Upper lobe of left lung (tissue), 4 donors: Measurements from ENCODE around the gene PRPF8.

Source experiments
- EP300 ChIP-seq, 4 donors: sonication (generic); formaldehyde crosslinking; IDR thresholded peaks; one replicate each; pipeline ENCODE4 v1.5.1; 2017; ENCODE audit warnings: antibody characterized with exemption in 4 of 4, control low read depth in 2 of 4
- POLR2AphosphoS5 ChIP-seq, 2 donors: sonication (generic); formaldehyde crosslinking; IDR thresholded peaks; one replicate each; pipeline ENCODE4 v1.5.1; 2017; ENCODE audit warnings: antibody characterized with exemption in 2 of 2
- TF ChIP-seq, protein P1 (sequence below), 6 experiments: fragments of 450-650 bp in 4 of 6; fragments of 200-600 bp in 2 of 6; sonication (generic) in 2 of 6; IDR thresholded peaks; one replicate each; pipeline ENCODE4 v1.5.1; 2016 to 2019; ENCODE audit warnings: antibody characterized with exemption in 6 of 6

DNA sequence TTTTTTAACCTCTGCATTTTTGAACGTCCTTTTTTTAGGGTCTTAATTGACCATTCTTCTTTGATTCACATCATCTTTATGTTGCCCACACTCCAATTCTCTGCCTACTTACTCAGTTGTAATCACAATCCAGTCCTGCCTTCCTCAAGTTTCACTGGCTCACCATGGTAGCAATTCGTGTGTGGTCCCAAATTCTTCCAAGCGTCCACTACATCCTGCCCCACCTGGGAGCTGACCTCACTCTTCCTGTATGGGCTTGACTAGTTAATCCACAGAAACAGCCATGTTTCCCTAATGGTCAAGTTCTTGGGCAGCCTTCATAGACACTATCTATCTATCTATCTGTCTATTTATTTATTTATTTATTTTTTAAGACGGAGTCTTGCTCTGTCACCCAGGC, 18.4 kb upstream of the PRPF8 start:
- TF ChIP-seq POLR2AphosphoS5 (IDR thresholded peaks at IDR 0.05) (no peak), EP300 (IDR thresholded peaks at IDR 0.05) (no peak)
- TF ChIP-seq, protein P1, sequence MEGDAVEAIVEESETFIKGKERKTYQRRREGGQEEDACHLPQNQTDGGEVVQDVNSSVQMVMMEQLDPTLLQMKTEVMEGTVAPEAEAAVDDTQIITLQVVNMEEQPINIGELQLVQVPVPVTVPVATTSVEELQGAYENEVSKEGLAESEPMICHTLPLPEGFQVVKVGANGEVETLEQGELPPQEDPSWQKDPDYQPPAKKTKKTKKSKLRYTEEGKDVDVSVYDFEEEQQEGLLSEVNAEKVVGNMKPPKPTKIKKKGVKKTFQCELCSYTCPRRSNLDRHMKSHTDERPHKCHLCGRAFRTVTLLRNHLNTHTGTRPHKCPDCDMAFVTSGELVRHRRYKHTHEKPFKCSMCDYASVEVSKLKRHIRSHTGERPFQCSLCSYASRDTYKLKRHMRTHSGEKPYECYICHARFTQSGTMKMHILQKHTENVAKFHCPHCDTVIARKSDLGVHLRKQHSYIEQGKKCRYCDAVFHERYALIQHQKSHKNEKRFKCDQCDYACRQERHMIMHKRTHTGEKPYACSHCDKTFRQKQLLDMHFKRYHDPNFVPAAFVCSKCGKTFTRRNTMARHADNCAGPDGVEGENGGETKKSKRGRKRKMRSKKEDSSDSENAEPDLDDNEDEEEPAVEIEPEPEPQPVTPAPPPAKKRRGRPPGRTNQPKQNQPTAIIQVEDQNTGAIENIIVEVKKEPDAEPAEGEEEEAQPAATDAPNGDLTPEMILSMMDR (IDR thresholded peaks at IDR 0.05), result no peak
